Stimulated activated naive CD8-positive, alpha-beta T cell treated with anti-CD3 and anti-CD28 coated beads, Interleukin-15, Interleukin-2, amounts not matched to agents 100 ng/mL and 50 ng/mL, for 24 hours (primary cell): ENCODE data around the gene CCNA2.

Experiments used
- H3K27ac Mint-ChIP-seq: one replicate; pipeline ENCODE4 v1.8.0; 2021; ENCODE audit warnings: mild to moderate bottlenecking, mixed read lengths
- H3K27me3 Mint-ChIP-seq: one replicate; pipeline ENCODE4 v1.8.0; 2021; ENCODE audit warnings: mixed read lengths
- H3K36me3 Mint-ChIP-seq: one replicate; pipeline ENCODE4 v1.8.0; 2021; ENCODE audit warnings: low read depth, mixed read lengths
- H3K4me1 Mint-ChIP-seq: one replicate; pipeline ENCODE4 v1.8.0; 2021; ENCODE audit warnings: low read depth, mixed read lengths
- H3K4me3 Mint-ChIP-seq: one replicate; pipeline ENCODE4 v1.8.0; 2021; ENCODE audit warnings: mild to moderate bottlenecking, mixed read lengths
- H3K9me3 Mint-ChIP-seq: one replicate; pipeline ENCODE4 v1.8.0; 2021; ENCODE audit warnings: mixed read lengths

CCNA2 gene

DNA sequence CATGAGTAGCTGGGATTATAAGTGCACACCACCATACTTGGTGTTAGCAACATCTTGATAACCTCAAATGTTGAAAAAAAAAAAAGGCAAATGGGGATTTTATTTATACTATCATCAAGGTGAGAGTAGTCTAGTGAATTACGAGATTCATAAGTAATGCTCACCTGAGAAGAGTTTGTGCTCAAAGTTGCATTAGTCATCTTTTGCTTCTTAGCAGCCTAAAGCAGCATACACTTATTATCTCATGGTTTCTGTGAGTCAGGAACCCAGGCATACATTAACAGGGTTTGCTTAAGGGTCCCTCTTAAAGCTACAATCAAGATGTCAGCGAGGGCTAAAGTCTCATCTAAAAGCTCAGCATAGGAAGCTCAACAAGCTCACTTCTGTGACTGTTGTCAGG is 30.7 kb downstream of the CCNA2 start:
- Mint-ChIP-seq H3K4me1 (peaks cover 3% of the 10 kb centered on the region), H3K36me3 (no peaks in the 10 kb centered on the region), H3K9me3 (no peaks in the 10 kb centered on the region), H3K27ac (no peak overlapping the region), H3K4me3 (no peak overlapping the region), H3K27me3 (peaks cover 14% of the 10 kb centered on the region)

DNA sequence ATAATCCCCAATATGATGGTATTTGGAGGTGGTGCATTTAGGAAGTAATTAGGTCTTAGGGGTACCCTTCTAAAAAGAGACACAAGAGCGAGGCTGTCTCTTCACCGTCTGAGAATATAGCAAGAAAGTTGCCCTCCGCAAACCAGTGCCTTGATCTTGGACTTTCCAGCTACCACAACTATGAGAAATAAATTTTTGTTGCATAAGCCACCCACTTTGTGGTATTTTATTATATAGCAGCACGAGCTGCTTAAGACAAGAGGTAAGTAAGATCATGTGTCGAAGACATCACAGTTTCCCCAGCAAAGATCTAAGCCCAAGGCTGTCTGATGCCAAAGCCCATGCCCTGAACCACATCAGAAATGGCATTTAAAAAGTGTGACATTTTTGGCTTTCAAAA is 32.2 kb downstream of the CCNA2 start:
- H3K27me3 Mint-ChIP-seq = peaks cover 19% of the 10 kb centered on the region
- peaks cover 3% of the 10 kb centered on the region for H3K4me1 Mint-ChIP-seq

DNA sequence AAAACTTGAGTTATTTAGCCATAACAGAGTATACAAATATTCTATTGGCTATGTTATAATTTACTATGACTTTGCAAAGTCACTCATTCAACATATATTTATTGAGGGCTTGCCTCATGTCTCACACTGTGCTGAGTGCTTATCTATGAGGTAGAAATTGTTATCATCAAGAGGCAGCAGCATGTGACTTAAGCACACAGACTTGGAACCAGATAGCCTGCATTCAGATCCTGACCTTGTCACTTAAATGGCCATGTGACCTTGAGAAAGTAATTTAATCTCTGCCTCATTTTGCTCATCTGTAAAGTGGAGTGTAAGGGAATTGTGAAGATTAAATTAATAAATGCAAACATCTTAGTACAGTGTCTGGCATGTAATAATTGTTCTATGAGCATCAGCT is 32.7 kb downstream of the CCNA2 start:
- no peaks in the 10 kb centered on the region for H3K9me3 Mint-ChIP-seq
- peaks cover 19% of the 10 kb centered on the region for H3K27me3 Mint-ChIP-seq
- H3K27ac Mint-ChIP-seq = no peak overlapping the region
- no peak overlapping the region for H3K4me3 Mint-ChIP-seq
- peaks cover 3% of the 10 kb centered on the region for H3K4me1 Mint-ChIP-seq
- no peaks in the 10 kb centered on the region for H3K36me3 Mint-ChIP-seq

More for the DNA sequence above, 32.2 kb downstream of the CCNA2 start:
- no peaks in the 10 kb centered on the region for H3K36me3 Mint-ChIP-seq
- no peaks in the 10 kb centered on the region for H3K9me3 Mint-ChIP-seq
- H3K27ac Mint-ChIP-seq = no peak overlapping the region
- no peak overlapping the region for H3K4me3 Mint-ChIP-seq

DNA sequence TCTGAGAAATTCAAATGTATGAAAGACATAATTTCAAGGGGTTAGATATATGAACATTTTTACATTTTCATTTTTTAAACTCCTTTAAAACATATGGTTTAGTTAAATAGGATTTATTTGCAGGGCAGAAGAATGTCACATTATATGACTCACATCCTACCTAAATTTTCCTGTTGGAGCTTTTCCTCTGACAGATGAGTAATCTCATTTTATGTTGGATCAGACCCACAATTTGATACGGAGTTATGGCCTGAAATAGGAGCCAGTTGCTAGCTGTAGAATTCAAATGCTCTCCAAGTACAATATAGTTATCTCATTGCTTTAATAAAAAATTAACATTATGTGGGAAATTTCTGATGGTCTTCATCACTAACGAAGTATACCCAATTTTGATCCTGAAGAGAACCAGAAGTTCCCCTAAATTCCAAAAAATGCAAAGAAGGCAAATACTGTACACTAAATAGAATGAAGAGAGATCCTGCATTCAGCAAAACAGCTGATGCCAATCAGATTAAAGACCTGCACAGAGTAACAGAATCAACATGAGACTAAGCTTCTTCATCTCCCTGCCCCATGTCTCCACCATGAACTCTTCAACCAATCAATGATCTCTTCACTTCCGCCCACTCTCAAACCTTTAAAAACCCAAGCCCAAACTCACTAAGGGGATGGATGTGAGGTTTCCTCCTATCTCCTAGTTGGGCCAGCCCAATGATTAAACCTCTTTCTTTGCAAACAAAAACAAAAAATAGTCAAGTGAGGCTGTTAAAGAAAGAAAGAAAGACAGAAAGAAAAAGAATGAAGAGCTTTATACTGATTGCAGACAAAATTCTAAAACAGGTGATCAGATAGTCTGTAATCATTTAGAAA is 33.5 kb downstream of the CCNA2 start:
- Mint-ChIP-seq H3K27ac (no peak overlapping the region), H3K9me3 (no peaks in the 10 kb centered on the region), H3K4me3 (no peak overlapping the region), H3K36me3 (no peaks in the 10 kb centered on the region), H3K4me1 (no peaks in the 10 kb centered on the region), H3K27me3 (peaks cover 22% of the 10 kb centered on the region)

DNA sequence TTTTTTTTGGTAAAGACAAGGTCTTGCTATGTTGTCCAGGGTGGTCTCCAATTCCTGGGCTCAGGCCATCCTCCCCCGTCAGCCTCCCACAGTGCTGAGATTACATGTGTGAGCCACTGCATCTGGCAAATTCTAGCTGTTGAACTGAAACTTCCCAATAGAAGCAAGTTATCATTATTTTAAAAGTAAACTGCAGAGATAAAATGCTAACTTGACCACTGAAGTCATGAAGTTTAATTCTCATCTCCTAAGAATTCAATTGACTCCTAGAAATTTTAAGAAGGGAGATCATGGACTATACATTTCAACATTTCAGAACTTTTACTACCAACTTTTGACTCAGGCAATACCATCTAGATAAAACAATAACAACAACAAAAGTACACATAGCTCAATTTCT is 34.2 kb downstream of the CCNA2 start:
- no peaks in the 10 kb centered on the region for H3K9me3 Mint-ChIP-seq
- H3K4me3 Mint-ChIP-seq = no peak overlapping the region
- peaks cover 29% of the 10 kb centered on the region for H3K27me3 Mint-ChIP-seq
- no peaks in the 10 kb centered on the region for H3K4me1 Mint-ChIP-seq
- H3K36me3 Mint-ChIP-seq = no peaks in the 10 kb centered on the region
- no peak overlapping the region for H3K27ac Mint-ChIP-seq

DNA sequence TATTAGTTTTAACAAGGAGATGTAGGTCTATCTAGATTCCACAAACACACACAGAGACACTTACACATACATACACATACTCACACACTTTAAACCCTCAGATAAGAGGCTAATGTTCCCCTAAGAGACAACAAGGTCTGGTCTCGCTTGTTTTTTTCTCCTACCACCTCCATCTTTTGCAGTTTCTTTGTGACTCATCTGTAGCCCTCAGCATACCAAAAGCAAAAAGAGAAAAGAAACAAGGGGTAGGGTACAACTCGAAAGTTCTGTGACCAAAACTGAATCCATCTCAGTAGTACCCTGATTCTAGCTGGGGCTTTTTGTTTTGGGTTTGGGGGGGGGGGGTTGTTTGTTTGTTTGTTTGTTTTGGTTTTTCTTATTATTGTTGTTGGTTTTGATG is 34.8 kb downstream of the CCNA2 start:
- Mint-ChIP-seq H3K4me1 (no peaks in the 10 kb centered on the region), H3K4me3 (no peak overlapping the region), H3K9me3 (no peaks in the 10 kb centered on the region), H3K36me3 (no peaks in the 10 kb centered on the region), H3K27me3 (peaks cover 33% of the 10 kb centered on the region), H3K27ac (no peak overlapping the region)

DNA sequence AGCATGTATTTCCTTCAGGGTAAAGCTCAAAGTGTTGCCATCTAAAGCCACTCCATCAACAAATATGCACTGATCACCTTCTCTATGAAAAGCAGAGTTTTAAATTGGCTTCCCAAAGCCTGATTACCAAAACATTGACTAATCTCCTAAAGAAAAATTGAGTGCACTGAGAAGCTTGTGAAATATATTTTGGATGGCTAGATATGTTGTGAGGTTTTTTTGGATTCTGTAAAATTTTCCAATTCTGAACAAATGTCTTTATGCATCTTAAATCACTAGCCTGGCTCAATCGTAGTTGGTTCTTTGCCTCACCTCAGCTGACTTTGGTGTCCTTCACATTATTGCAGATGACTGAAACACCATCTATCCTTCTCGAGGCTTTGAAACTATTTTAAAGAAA is 37.5 kb downstream of the CCNA2 start:
- no peak overlapping the region for H3K27ac Mint-ChIP-seq
- H3K36me3 Mint-ChIP-seq = no peaks in the 10 kb centered on the region
- H3K4me3 Mint-ChIP-seq = no peak overlapping the region
- no peaks in the 10 kb centered on the region for H3K9me3 Mint-ChIP-seq
- H3K4me1 Mint-ChIP-seq = no peaks in the 10 kb centered on the region
- peaks cover 46% of the 10 kb centered on the region for H3K27me3 Mint-ChIP-seq

DNA sequence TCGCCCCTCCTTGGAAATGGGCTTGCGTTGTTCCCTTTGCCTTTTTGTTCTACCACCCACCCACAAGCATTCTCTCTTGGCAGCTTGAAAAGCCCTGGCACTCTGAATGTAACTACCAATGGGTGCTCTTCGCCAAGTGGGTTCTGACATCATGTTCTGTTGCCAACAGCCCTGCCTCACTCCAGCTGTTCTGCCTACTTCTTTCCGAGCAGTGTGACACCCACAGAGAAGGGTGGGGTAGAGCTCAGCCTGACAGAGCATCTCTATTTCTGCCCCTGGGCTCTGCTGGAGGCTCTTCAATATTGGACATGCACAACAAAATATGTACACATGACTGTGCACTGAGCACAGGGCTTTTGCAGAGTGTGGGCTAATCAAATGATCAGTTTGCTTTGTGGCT is 38.2 kb downstream of the CCNA2 start:
- Mint-ChIP-seq H3K4me1 (no peaks in the 10 kb centered on the region), H3K36me3 (no peaks in the 10 kb centered on the region), H3K4me3 (no peak overlapping the region), H3K27me3 (peaks cover 46% of the 10 kb centered on the region), H3K27ac (no peak overlapping the region), H3K9me3 (no peaks in the 10 kb centered on the region)

DNA sequence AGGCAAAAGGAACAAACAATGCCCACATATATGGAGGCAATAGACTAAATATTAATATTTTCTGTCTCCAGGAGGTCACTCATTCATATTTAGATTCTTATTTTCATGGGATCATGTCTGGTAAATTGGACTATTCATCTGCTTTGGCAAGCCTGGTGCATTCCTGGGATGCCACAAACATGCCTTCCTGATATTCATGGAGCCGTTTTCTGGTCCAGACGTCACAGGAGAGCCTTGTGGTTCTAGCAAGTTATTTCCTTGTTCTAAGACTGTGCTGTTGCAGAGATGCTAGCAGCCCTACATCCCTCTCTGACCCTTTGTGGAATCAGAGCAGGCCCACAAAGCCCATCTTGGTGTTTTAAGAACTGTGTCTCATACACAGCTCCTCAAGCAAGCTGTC is 38.7 kb downstream of the CCNA2 start:
- no peaks in the 10 kb centered on the region for H3K36me3 Mint-ChIP-seq
- H3K27ac Mint-ChIP-seq = no peak overlapping the region
- H3K4me1 Mint-ChIP-seq = no peaks in the 10 kb centered on the region
- no peak overlapping the region for H3K4me3 Mint-ChIP-seq
- H3K27me3 Mint-ChIP-seq = peaks cover 43% of the 10 kb centered on the region
- no peaks in the 10 kb centered on the region for H3K9me3 Mint-ChIP-seq

DNA sequence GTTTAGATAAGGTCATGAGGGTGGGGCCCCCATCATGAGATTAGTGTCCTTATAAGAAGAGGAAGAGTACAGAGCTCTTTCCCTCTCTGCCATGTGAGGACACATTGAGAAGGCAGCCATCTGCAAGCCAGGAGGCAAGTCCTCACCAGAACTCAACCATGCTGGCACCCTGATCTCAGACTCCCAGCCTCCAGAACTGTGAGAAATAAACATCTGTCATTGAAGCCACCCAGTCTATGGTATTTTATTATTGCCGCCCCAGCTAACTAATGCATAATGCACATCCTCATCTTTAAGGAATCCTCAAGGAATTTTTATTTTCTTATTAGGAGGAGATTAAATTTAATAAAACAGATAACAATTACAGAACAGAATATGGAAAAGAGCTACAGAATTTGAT is 39.3 kb downstream of the CCNA2 start:
- no peaks in the 10 kb centered on the region for H3K4me1 Mint-ChIP-seq
- H3K27ac Mint-ChIP-seq = no peak overlapping the region
- H3K4me3 Mint-ChIP-seq = no peak overlapping the region
- no peaks in the 10 kb centered on the region for H3K36me3 Mint-ChIP-seq
- H3K9me3 Mint-ChIP-seq = no peaks in the 10 kb centered on the region
- peaks cover 42% of the 10 kb centered on the region for H3K27me3 Mint-ChIP-seq

DNA sequence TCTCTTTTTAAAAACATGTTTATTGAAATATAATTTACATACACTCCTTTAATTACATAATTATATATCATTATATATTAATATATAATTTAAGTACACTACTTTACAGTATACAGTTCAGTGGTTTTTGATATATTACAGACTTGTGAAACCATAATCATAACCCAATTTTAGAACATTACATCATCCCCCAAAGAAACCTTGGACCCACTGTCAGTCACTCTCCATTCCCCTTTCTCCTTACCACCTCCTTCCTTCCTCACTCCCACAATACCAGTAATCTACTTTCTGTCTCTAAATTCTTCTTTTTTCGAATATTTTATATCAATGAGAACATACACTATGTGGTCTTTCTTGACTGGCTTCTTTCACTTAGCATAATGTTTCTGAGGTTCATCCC is 40.5 kb downstream of the CCNA2 start:
- no peaks in the 10 kb centered on the region for H3K4me1 Mint-ChIP-seq
- no peaks in the 10 kb centered on the region for H3K36me3 Mint-ChIP-seq
- peaks cover 37% of the 10 kb centered on the region for H3K27me3 Mint-ChIP-seq
- H3K4me3 Mint-ChIP-seq = no peak overlapping the region
- no peaks in the 10 kb centered on the region for H3K9me3 Mint-ChIP-seq
- H3K27ac Mint-ChIP-seq = no peak overlapping the region

DNA sequence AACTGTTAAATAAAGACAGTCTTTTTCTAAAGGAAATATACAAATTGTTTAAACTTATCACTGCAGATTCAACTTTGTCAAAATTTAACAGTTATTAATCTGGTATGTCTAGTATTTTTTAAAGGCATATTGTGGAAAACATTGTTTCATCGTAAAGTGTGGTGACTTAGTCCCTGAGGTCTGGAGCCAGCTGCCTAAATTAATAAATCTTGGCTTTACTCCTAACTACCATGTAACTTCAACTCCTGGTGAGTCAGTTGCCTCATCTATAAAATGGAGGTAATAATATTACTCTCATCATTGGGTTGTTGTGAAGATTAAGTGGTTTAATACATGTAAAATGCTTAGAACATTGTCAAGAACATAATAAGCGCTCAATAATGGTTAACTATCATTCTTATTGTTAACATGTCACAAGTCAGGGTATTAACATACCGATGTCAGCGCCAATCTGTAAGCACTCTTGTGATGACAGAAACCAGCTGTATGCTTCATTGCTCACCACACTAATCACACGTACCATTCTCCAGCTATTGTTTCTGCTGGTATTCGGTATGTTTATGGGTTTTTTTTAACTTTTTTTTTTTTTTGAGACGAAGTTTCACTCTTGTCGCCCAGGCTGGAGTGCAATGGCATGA is 44.6 kb downstream of the CCNA2 start:
- no peak overlapping the region for H3K27ac Mint-ChIP-seq
- no peak overlapping the region for H3K4me3 Mint-ChIP-seq
- no peaks in the 10 kb centered on the region for H3K4me1 Mint-ChIP-seq
- no peaks in the 10 kb centered on the region for H3K36me3 Mint-ChIP-seq
- H3K9me3 Mint-ChIP-seq = no peaks in the 10 kb centered on the region
- peaks cover 26% of the 10 kb centered on the region for H3K27me3 Mint-ChIP-seq

DNA sequence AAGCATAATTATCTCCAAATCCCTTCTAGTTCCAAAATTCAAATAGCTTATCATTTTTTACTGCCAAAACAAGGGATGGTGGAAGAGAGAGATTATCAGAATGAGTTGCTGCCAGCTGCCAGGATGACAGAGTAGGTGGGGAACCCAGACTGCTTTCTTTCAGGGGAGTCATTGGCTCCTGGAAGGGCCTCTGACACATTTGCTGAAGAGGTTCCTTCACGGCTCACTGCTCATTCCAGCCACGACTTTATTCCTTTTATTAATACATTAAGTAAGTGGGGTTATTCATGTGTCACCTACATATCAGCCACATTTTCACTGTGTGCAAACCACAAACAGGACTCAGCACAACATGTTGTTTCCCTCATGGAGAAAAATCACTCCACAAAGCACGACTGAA is 46.1 kb downstream of the CCNA2 start:
- Mint-ChIP-seq H3K27me3 (peaks cover 18% of the 10 kb centered on the region), H3K9me3 (no peaks in the 10 kb centered on the region), H3K27ac (no peak overlapping the region), H3K4me3 (no peak overlapping the region), H3K4me1 (no peaks in the 10 kb centered on the region), H3K36me3 (no peaks in the 10 kb centered on the region)

DNA sequence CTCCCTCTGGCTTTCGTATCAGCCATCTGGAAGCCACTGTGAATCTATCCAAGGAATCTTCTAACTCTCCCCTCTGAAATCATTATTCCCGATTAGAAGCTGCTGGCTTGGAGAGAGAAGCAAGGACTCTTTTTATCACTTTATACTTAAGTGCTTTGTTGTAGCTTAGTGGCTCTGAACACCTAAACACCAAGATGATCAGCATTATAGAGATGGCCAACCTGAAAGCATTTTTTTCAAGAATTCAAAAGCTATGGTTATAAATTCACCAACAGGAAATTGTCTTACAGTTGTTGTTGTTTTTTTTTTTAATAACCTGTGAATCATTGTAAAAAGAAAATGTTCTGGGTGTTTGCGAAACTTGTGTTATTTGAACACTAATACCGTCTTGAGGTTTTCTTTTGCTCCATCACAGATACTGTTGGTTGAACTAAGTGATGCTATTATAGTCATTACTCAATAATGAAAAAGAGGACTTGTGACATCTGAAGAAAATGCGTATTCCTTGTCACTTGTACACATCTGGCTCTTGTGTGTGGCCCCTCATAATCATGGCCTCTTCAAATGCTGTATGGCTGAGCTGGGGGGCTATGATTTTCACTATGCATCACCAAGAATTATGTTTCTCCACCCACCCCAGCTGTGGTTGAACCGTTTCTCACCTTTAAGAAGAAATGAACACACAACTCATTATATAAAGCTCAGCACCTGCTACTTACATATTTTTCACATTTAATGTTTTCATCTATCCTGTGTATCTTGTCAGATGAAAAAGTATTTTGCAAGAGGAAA is 46.9 kb downstream of the CCNA2 start:
- Mint-ChIP-seq H3K4me1 (no peaks in the 10 kb centered on the region), H3K36me3 (no peaks in the 10 kb centered on the region), H3K4me3 (no peak overlapping the region), H3K27ac (no peak overlapping the region), H3K9me3 (no peaks in the 10 kb centered on the region), H3K27me3 (peaks cover 24% of the 10 kb centered on the region)

DNA sequence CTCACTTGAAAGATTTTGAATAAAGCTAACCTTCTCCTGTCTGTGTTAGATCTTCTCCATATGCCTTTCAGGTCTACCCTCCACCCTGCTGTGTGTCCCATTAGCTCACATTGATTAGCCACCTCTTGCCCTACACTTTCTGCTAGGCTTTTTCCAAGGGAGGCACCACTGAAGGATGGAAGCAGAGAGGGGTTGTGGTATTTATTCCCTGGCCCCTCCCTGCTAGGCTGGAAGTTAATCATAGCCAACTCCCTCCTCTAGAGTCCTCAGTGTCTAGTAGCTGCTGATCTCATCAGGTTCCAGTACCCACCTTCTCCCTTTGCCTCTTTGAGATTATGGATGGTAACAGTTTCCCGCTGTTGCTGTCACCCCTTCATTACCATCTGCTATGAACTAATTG is 49.8 kb downstream of the CCNA2 start:
- Mint-ChIP-seq H3K9me3 (no peaks in the 10 kb centered on the region), H3K27me3 (peaks cover 30% of the 10 kb centered on the region), H3K27ac (no peak overlapping the region), H3K4me1 (no peaks in the 10 kb centered on the region), H3K36me3 (no peaks in the 10 kb centered on the region), H3K4me3 (no peak overlapping the region)
